NCI-H2081 treated with DMSO at 0.1 percent for 48 hours (cell line): ENCODE data around the gene RASIP1.
A peak's percentile ranks its signal among the peaks of the same experiment; 100 is the strongest.

Experiments
- DNase-seq: peaks from one replicate; lab custom pipeline; 2025; lab: John Stamatoyannopoulos, UW

Gene RASIP1

GRCh38 chr19:48756212-48756611, 15.8 kb upstream of the RASIP1 start:
- no peak for DNase-seq

DNA sequence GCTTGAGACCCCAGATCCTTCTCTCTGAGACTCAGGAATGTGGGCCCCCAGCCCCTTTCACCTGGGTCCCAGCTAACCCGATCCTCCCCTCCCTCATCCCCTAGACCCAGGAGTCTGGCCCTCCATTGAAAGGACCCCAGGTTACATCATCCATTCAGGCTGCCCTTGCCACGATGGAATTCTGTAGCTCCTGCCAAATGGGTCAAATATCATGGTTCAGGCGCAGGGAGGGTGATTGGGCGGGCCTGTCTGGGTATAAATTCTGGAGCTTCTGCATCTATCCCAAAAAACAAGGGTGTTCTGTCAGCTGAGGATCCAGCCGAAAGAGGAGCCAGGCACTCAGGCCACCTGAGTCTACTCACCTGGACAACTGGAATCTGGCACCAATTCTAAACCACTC, 15.4 kb upstream of the RASIP1 start:
- DNase-seq: no peak

- no peak for DNase-seq
These were observed 14.8 kb upstream of the RASIP1 start, which contains the start of gene FGF21 for GRCh38 chr19:48755084-48755641. Gene FGF21 (plus strand): TSS chr19:48755524. CDS start chr19:48756237, 713 bp downstream.

DNA sequence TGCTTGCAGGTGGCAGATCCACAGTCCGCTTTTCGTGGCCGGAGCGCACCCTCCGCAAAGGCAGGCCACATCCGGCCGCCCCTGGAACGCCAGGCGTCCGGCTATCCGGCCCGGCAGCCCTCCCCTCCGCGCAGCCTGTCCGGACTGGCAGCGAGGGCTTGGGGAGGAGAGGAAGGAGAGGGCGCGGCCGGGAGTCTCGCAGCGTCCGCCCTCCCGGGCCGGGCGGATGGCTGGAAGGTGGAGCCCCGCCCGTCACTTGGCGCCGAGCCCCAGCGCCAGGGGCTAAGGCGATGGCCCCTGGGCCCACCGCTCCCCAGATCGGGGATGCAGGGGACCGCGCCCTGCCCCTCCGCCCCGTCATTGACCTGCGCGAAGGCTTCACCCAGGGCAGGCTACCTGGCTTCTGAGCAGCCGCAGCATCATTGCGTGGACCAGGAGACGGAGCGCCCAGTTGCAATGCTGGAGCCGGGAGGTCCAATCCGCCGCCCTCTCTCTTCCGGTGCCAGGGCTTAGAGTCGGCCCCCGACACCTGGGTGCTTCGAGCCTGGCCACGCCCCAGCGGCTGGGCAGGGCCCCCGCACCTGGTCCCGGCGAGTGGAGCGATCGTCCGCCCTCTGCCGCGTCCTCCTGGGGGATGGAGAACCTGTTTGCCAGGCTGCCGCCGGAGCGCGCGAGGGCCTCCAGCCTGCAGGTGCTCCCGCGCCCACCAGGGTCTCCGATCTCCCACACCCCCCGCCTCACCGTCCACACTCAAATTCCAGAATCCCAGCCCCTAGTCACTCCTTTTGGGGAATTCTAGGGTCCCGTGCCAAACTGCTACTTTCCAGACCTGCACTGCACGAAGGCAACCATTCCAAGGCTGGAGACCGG, 12.3 kb upstream of the RASIP1 start, which contains the start of gene FUT1:
Gene FUT1 (minus strand): TSS at position 146 of the 870 bp plus-strand sequence. CDS start 1,360 bp downstream, outside the sequence.
- DNase-seq: peak; percentile 66

GRCh38 chr19:48751845-48752495, 11.6 kb upstream of the RASIP1 start:
- no peak for DNase-seq

GRCh38 chr19:48750771-48751504, 10.5 kb upstream of the RASIP1 start:
- DNase-seq: no peak

DNA sequence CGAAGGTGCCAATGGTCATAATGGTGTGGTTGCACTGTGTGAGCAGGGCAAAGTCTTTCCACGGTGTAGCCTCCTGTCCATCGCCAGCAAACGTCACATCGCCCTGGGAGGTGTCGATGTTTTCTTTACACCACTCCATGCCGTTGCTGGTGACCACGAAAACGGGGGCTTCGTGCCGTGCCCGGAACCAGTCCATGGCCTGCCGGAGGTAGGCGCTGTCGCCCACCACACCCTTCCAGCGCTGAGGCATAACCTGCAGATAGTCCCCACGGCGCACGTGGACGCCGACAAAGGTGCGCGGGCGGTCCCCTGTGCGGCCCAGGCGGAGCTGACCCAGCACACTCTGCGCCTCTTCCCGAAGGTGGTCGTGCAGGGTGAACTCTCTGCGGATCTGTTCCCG, 9.9 kb upstream of the RASIP1 start:
- DNase-seq: no peak

DNA sequence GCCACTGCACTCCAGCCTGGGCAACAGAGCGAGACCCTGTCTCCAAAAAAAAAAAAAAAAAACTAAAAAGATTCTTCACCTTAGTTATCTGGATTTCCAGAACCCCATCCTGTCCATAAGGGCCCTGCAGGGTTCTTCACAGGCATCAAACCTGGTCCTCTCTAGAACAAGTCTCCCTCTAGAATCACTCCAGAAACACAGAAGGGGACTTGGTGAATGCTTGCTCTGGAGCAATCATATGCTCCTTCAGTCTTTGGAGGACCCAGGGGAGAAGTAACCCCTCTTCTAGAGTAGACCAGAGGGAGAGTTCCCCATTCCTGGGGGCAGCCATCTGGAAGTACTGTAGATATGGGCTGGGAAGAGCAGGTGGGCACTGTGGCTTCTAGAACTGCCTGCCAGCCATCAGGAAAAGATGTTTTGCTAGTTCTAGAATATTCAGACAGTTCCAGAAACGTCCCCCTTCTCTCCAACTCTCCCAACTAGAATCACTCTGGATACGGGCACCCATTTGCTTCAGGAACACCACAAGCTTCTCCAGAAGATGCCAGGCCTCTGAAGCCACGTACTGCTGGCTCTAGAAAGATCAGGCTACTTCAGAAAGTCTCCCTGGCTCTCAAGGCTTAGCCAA, 9.3 kb upstream of the RASIP1 start:
- DNase-seq: no peak

DNA sequence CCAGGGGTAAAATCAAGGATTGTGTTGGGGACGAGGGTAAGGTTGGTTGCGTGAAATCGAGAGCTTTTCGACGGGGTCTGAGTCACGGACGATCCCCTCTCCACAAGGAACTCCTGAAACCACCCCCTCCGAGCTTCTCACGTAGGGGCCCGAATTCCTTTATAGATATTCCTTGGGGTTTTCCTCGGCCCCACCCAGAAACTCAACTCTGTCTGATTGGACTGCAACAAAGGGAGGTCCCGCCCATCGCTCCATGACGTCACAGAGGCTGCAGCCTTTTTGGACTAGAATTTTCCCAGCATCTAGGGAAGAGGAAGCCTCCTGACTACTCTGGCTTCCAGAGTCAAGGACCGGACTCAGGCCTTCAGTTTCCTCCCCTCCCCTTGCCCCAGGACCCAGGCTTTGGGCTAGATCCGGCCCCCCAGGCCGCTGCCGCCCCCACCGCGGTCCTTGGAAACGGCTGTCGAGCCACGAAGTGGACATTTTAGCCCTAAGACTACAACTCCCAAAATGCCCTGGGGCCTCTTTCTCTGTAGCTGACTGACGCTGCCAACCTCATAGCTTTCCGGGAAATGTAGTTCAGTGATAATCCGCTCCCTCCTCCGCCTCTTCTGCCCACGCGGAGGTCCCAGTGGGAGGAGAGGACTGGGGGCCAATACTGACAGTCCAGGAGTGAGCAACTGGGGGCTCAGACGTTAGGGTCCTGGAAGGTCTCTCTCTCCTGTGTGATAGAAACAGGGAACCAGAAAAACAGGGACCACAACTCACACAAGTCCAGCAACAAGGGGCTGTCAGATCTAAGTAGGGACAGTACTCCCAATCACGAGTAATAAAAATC, 6.5 kb upstream of the RASIP1 start, which contains the start of gene IZUMO1:
Gene IZUMO1 (minus strand): TSS at position 172 of the 838 bp plus-strand sequence. CDS start 1,050 bp downstream, outside the sequence.
- DNase-seq: no peak

- no peak for DNase-seq
These were observed 5.7 kb upstream of the RASIP1 start for GRCh38 chr19:48746110-48746509.

DNA sequence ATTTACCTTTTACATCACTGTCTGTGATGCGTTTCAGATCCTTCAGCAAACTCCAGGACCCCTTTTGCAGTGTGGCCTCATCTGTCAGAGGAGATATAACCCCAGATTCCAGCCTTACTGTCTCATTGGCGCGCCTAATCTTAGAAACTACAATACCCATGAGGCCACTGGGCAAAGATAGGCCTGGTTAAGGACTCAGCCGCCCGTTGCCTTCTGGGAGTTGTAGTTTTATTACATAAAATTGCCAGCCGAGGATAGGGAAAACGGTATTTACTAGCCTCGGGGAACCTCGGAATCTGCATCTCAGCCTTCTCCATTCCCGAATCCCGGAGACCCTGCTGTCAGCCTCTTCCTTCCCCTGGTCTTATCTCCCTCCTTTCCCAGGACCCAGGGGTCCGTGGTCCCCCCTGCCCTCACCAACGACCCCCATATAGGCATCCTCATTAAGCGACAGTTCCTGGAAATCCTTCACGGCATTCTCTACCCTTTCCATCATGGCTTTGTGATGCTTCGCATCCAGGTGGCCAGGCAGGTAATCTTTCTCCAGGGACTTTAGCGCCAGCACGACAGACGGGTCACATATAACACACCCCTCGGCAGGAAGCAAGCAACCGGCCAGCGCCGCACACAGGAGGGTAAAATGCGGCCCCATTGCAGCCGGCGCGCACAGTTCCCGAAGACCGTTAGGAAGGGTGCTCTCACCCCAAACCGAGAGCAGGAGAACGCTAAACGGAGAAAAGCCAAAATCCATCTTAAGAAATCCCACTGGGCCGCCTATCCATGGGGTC, 5.0 kb upstream of the RASIP1 start:
- no peak for DNase-seq

GRCh38 chr19:48742096-48742495, 1.7 kb upstream of the RASIP1 start:
- no peak for DNase-seq

DNA sequence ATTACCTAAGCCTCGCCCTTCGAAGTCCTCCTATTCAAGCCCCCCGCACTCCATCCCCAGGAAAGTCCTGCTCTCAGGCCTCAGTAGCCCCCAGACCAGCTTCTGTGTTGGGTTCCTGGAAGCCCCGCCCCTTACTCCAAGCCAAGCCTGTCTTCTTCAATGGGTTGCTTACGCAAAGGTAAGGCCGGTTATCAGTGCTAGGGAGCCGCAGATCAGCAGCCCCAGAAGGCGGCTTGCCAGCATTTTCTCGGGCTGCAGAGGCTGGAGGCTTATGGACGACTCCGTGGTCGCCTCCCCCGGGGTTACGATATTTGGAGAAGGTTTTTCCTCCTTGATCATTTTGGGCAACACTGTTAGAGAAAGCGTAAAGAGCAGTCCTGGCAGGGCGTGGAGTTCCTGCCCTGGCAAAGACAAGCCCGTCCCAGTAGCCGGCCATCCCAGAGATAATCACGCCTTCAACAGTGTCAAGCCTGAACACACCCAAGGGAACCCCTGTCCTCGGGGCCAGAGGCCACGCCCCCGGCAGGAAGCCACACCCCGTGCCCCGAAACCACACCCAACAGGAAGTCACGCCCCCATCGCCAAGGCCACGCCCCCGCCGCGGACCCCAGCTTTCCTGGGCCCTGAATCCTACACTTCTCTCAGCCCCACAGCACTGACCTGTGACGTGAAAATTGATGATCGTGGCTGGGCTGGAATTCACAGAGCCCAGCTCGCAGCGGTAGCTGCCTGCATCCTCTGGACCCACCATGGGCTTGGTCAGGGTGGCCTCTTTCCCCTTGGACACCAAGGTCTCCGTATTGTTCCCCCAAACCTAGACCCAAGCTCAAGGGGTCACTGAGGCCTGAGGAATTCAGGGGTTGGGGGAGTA, 954 bp upstream of the RASIP1 start:
- DNase-seq: no peak

- DNase-seq: peak; percentile 31
These were observed 826 bp downstream of the RASIP1 start for GRCh38 chr19:48739404-48740163.

DNA sequence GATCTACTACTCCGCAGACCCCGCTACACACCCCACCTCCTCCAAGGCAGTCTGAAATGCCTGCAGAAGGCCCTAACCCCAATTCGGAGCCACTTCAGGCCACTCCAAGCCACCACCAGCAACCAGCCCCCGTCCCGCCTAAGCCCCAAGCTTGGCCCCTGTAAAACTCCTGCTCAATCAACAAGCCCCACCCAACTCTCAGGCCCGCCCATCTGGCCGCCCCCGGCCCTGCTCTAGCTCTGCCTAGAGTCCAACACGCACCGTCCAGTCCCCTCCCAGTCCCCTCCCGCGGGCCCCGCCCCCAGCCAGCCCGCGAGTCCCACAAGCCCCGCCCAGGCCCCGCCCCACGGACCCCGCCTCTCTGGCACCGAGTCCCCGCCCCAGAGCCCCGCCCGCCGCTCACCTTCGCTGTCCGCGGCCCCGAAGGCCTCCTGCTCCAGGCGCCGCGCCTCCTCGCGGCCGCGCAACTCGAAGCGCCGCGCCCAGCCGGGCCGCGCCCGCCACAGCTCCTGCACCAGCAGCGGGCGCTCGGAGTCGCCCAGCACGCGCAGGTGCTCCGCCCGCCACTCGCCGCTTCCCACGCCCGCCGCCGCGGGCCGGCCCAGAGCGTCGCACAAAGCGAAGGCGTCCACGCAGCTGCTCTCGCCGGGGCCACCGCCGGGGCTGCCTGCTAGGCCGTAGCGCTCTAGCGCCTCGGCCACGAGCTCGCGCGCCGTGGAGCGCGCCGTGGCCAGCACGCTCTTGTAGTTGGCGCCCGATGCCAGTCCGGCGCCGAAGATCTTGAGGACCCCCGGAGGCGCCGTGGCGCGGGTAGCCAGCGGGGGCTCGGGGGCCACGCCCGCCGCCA, 1.6 kb downstream of the RASIP1 start:
- DNase-seq: peak; percentile 49

GRCh38 chr19:48737360-48737998, 2.9 kb downstream of the RASIP1 start:
- DNase-seq: no peak
